Fibroblast of peridontal ligament (primary cell): ENCODE measurements around the gene PYGO2.

Experiments
- DNase-seq: peaks from one replicate; pipeline ENCODE4 v3.0.0-alpha.2; 2010; ENCODE audit errors: extremely low read depth

The PYGO2 gene

DNA sequence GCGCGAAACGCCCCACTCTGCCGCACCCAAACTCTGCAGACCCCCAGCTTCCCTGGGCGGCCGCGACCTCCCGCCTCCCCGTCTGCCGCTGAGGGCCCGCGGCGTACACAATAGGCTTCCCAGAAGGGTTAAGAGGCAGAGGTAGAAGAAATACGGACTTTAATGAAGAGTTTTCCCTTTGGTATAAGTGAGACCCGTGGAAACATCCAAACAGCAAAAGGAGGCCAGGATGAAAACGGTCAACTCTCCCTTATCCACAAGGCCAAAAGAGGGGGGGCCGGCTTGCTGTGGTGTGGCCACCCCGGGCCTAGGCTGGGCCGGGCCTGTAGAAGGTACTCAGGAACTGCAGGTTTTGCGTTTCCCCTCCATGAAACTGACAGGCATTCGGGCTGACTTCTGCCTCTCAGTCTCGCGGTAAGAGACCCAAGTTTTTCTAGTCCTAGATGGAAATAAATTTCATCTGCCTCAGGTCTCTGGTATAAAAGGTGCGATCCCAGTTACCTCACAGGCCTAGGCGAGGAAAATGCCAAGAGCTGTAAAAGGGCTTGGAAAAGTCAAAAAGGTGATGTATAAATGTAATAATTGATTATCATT lies 671 bp upstream of the PYGO2 start:
- DNase-seq = no peak

DNA sequence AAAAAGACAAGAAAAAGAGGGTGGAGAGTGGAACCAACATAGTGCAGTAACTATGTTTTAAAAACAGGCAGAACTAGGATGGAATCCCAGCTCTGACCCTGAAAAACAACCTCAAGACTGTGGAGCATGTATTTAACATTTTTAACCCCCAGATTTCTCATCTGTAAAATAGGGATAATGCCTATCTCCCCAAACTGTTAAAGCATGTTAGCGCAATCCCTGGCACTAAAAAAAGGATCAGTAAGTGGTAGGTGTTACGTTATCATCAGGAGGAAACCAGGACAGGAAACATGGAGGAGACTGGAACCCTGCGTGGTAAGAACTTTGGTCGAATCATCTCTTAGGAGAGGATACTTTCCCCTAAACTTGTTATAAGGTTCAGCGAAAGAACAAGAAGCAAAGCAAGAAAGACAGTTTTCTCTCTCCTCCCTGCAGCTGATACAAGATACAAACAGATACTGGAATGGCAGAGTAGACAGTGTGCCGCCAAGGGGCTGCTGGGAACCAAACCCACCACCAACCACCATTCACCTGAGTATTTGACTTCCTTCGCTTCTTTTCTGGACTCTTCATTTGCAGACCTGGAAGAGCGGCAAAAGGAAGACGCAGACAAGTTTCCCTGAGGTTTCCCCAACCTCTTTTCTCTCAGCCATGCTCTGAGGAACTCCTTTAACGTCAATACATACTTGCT lies 991 bp downstream of the PYGO2 start:
- DNase-seq = no peak

DNA sequence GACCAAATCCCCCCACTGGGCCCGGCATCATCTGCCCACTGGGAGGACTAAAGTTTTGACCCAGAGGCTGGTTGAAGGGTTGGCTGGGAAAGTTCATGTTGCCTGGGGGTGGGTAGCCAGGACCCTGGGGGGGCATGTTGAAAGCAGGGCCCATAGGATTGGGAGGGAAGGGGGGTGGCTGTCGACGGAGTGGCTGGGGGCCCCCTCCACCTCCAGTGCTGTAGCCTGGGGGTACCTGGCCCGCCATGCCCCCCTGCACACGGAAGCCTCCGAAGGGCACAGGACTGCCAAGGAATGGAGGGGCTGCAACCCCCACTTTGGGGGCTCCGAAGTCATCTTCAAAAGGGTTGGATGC lies 2.2 kb downstream of the PYGO2 start:
- no peak for DNase-seq

DNA sequence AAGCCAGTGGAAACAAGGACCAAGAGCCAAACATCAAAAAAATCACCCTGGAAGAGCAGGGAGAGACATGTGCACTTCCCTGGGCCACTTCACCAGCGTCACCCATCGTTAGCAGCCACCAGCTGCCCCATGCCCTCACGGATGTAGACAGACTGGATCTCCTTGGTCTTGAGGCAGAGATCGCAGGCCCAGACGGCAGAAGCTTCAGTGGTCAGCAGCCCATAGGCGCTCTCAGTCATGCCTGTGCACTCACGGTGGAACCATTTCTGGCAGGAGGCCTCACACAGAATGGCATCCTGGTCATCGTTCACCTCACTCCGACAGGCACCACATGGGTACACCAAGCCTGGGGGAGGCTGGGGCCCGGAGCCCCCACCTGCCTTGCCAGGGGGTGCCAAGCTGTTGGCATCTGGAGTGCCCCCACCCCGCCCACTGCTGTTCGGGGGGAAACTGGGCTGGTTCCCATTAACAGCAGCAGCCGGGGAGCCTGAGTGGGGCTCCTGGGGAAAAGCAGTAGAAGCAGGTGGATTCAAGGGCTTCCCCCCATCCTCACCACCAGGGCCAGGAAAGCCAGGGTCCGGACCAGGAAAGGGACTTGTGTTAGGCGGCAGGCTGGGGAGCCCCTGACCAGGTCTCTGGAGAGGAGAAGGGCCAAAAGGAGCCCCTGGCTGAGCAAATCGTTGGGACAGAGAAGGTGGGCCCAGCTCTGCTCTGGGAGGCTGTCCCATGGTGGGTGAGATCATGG lies 2.7 kb downstream of the PYGO2 start:
- no peak for DNase-seq

DNA sequence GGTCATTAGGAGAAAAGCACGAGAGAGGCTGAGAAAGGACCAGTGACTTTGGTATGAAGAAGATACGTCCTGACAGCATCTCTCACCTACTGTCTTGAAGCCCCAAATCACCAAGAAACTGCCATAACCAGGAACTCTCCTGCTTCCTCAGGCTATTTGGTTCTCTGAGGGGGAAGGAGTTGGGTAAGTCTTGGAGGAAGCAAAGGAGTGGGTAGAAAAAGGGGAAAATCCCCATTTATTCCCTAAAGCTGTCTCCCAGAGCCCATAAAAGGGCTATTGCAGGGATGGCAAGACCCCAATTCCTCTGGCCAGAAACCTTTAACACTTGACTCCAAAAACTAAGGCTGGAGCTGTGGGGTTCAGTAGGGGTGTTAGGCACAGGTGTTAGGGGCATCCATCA lies 3.5 kb downstream of the PYGO2 start:
- no peak for DNase-seq

DNA sequence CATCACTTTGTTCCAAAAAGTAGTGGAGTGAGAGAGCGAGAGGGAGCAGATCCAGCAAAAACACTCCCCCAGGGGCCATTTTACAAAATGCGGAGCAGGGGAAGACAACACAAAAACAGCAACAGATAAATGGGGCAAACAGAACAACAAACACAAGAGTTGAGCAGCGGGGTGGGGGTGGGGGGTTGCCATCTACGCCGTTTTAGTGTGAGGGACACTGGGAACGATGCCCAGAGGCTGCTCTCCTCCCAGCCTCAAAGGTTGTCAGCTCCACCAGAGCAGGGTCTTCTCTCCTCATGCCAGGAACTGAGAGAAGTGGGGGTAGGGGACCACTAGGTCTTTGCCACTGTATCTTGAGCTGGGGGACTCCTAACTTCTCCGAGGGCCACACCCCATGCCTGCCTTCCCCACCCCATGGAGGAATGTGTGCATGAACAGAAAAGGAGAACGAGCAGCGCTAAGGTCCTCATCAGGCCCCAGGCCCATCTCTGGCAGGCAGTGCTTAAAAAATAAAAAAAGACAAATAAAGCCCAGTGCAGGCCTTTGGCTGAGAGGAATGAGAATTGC lies 4.4 kb downstream of the PYGO2 start:
- no peak for DNase-seq

DNA sequence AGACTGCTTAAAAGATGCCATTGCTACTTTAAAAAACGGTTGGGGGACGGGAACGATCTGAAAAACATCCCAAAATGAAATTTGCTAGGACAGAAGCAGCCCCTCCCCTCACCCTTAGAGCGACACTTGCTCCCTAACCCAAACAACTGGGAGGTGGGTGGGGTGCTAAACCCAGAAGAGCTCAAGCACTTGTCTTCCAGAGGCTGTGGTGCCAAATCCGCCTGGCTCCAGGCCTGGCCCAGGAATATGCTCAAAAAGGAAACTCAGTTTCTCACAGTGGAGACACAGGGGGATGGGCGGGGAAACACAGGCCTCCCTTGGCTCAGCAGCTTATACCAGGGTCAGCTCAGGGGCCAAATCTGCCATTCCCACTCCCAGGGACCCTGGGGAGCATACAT lies 5.0 kb downstream of the PYGO2 start:
- DNase-seq = no peak

DNA sequence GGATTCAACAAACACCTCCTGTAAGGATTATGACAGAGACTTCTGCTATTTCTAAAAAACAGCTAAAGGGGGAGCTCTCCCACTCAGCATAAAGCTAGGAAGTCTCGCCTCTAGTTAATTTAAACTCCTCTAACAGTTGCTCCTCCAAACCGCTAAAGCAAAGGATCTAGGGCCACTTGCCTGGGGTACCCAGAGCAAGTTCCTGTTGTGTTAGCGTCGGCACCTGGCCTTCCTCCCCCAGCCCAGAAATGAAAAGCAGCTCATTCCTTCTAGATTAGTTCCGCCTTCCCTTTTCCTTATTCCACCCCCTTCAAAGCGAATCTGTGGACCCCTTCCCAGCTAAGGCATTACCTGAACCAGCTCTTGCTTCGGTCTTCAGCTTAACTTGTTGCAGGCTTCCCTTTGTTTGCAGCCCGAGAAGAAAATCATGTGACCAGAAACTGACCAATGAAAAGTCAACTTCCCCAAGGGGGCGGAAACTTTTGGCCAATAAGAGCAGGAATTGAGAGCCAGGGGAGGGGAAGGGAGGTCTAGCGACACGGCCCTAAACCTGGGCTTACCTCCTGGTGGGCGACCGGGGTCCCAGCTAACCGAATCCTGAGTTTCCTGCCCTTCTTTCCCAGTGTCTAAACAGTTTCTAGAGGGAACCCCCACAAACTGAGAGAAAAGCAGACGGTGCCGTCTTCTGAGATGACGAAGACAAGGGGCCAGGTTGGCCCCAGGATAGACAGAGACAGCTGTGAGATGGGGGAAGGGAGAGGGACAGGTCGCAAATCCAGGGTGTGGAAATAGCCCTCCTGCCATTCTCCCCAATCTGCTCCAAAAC lies 5.7 kb downstream of the PYGO2 start, which contains the start of gene PBXIP1:
PBXIP1 (minus strand) TSS at position 382 of the 826 bp plus-strand sequence. CDS start 2,378 bp downstream, outside the sequence.
- peak; percentile 93 for DNase-seq

DNA sequence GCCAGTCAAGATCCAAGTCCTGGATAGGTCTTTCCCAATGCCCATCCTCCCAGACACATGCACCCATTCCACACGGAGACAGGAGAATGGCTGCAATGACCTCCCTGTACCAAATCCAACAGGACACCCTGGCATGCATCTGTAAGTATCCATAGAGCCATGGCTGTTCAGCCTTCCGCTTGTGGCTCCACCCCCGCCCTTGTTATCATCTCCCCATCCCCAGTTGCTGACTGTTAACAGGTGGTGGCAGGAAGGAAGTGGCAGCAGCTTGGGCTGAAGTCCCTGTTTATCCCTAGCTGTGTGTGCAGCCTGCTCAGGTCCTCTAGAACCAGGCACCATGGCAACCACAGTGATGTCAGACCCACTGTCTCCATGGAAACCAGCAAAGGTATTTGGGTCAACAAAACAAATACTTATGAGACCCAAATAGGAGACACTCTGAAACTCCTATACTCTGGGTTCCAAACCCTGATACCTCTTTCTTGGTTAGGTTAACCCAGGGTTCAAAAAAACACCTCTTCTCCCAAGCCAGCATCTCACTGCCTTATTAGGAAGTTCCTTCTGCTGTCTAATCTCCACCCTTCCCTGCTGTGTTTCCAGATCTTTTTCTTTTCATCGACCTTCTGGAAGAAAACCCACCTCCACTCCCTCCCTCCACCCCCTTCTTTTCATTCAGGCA lies 6.4 kb downstream of the PYGO2 start:
- DNase-seq = peak; percentile 71

DNA sequence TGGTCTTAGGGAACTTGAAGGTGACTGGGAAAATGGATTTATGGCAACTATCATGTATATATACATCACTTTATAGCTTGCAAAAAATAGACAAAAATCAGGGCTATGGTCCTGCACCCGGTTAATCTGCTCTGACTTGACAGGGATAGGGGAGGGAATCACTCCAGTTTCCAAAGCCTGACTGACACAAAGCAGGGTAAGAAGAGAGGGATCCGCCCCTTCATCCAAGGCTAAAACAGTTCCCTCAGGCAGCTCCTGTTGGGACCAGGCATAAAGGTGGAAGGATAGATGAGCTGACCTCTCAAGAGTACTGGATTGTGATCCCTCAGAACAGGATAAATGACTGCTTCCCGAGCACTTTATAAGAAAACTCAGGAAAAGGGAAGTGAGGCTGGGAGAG lies 7.0 kb downstream of the PYGO2 start:
- DNase-seq = no peak

DNA sequence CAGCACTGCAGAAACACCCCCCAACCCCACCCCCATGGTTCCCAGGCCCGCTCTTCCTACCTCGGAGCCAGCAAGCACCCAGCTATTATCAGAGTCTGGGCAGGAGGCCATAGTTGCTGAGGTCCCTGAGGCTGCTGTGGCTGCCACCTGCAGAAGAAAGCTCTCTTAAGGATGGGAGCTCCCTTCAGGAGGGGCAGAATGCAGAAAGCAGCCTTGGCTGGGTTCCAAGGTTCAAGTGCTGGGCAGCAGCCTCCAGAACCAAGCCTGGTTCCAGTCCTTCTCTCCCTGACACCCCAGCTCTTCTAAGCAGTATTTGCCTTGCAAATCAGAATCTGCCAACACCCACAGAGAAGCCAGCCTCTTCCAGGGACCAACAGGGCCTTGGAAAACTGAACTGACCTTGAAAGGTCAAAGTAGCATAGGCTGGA lies 8.0 kb downstream of the PYGO2 start:
- no peak for DNase-seq

DNA sequence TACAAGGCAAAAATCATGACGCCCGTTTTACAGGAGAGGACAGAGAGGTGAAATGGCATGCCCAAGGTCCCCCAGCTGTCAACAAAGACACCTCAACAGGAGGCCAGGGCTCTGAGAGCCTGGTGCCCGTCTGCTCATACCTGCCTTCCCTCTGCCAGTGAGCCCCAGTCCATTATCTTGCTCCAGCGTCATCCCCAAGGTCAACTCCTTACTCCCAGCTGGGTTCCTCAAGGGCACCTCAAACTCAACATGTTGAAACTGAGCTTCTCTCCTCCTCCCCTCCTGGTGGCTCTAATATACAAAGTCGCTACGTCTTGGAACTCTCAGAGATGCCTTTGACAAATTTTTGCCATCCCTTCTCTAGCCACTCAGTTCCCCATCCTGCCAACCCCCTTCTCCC lies 8.9 kb downstream of the PYGO2 start:
- no peak for DNase-seq

DNA sequence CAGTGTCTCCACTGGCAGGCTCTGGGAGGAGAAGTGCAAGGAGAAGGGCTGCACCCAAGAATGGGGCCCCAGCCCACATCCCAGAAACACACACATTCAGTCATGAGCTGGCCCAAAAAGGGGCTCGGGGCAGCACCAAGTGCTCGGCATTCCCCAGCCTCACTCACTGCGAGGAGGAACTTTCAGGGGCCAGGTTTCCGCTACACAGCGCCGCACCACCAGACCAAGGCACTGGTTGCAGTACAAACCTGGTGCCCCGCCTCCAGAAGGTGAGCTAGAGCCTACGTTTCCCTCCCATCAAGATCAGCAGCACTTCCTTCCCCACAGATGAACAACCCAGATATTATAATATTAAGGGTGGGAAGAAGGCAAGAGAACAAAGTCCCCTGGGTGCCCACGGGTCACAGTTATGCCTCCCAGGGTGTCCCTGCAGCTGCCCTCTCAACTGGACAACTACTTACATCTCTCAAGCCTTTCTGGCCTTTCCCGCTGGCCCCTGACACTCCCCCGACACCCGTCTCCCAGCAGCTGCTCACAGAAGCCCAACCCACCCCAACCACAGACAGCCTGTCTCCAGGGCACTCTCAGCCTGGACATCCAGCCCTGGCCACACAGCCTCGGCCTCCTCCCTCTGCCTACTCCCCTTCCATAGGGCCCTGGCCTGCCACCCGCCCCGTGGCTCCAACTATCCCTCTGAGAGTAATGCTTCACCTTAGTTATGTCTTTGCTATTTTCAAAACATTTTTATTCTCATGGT lies 9.5 kb downstream of the PYGO2 start:
- DNase-seq = no peak

DNA sequence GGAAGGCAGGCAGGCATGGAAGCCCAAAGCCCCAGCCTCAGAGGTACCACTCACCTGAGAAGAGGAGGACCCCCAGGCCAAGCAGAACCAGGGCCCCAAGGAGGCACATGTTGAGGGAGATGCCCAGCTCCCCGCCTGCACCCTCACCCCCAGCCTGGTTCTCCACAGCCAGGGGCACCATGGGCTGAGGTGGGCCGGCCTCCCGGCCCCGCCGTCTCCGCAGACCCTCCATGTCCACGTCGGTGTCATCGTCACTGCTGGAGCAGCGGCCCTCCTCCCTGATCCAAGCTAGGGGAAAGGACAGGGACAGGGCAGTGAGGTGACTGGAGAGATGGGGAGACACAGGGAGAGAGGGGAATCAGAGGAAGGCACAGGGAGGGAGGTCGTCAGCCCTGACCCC lies 13.5 kb downstream of the PYGO2 start:
- no peak for DNase-seq

DNA sequence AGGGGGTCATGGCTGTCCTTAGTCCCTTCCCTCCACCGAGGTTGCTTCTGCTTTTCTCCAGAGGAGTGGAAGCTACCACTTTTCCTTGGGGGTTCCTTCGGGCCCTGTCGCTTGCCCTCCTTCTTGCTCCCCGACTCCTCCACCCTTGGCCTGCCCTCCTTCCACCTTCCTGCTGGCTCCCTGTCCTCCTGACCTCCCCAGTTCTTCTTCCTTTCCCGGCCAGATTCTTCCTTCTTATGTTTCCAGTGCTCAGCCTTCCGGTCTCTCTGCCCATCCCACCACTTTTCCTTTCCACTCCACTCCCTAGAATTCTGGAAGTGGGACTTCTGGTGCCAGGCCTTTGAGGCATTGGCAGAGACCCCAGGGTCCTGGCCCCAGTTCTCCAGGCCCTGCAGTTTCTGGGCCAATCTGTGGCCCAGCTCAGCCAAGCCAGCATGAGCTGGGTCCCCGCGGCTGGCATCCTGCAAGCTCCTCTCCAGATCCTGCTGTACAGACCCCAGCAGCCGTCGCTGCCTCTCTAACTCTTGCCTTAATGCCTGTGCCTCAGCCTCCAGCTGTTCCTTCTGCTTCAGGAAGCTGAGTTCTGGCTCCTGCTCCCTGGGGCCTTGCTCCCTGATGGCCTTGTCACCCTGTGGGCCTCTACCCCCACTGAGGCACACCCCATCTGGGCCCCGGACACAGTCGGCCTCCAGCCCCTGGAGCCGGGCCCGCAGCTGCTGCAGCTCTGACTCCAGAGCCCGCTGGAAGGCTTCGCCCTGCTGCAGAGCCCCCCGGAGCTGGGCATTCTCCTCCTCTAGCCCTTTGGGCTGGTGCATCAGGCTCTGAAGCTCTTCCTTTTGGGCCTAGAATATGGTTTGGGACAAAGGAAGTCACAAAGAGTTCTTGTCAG lies 15.4 kb downstream of the PYGO2 start:
- no peak for DNase-seq

DNA sequence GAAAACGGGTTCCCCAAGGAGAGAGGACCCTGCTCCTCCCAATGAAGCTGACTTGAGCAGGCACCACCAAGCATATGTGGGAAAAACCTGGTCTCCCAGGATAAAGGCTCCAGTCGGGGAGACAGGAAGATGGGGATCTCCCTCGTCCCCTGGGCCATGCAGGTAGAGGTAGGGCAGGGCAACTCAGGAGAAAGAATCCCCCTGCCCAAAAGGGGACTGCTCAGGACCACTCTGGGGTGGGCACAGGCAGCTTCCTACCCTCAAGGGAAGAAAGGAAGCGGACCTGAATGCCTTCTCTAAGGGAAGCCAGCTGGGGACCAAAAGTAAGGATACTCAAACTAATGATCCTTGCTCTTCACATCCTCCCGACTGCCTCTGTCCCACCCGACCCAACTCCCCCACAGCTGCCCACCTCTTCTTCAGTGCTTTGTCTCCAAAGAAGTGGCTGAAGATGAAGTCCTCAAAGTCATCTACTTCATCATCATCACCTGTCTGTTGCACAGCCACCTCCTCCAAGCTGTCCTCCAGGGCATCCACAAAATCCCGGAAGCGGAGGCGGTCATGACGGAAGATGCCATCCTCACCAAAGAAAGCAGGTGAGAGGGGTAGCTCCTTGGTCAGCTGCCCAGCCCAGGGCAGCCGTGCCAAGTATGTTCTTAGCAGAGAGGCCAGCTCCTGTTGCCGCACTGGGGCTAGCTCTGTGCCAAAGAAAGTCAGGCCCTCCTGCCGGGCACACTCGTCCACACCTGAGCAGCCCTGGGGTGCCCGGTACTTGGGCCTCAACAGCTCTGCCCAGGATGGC lies 16.2 kb downstream of the PYGO2 start:
- DNase-seq = no peak

DNA sequence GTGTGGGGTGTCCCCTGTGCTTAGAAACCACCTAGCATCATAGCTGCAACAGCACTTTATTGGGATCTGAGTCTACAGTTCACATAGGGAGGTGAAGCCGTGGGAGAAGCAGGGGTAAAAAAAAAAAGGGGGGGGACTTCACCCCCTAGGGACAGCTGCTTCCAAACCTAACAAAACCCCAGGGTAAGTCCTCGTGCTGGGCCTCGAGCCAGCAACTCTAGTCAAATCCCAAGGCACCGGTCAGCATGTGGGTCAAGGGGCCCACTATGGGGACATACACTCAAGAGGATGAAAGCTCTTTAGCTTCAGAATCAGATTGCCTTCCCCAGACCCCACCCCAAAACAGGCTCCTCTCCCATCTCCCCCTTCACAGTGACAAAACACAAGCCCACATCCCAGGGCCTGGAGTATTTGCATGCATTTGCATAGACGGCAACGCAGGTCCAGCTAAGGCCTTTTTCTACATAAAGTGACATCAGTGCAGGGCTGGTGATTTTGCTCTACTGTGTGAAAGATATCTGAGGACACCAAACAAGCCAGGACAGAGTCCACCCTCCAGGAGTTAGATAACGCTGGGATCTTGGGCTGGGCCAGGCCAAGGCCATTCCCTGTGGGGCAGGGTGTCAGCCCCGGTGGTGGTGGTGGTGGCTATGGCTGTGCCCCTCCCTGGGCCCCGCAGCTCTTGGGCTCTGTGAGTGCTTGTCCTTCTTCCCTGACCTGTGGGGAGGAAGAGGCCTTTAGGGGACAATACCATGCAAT lies 17.0 kb downstream of the PYGO2 start:
- DNase-seq = no peak
